GM19468 (cell line): Measurements from ENCODE around the gene TAF4B.
"Not testable (repeated sequence)": the region's sequence is repeated elsewhere in the genome, so short reads cannot be mapped to it uniquely, and the experiment has no call there.

ENCODE experiments used
- ATAC-seq: cut with Tn5 transposase; IDR thresholded peaks from one replicate; pipeline ENCODE4 v1.9.1; 2021; ENCODE audit warnings: mild to moderate bottlenecking, moderate library complexity, moderate number of reproducible peaks; ENCODE audit not compliant: unreplicated experiment; ENCODE audit errors: extremely low read depth

Gene TAF4B

DNA sequence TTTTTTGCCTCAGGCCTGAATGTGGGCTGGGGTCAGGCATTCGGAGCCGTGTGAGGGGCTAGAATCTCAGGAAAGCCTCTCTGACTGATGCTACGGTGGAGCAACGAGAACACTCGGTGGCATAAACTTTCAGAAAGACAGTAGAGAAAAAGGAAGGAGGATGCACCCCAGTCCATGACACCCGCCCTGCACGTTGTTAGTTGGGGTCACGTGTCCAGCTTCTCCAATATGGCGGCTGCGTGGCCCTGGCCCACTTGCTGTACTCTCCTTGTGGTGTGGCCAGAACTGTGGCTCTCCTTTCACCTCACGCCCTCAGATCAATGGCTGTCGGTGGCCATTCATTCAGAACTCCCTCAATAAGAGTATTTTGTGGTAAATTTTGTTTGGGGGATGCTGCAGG is 190.9 kb downstream of the TAF4B start:
- ATAC-seq = no peak

DNA sequence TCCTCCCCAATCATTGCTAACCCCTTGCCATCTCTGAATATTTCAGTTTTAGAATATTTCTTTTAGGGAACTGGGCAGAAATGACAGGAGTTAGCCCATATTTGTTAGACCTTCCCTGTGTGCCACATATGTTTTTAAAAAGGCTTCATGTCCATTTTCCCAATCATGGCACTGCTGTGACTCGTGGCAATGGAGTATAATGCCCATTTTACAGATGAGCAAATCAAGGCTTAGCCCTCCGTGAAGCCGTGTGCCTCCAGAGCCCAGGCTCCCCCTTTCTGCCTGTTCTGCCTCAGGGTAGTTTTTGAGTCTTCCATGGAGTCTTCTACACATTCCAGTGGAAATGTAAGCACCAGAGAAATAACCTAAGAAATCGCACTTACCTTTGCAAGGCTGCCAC is 192.0 kb downstream of the TAF4B start:
- no peak for ATAC-seq

DNA sequence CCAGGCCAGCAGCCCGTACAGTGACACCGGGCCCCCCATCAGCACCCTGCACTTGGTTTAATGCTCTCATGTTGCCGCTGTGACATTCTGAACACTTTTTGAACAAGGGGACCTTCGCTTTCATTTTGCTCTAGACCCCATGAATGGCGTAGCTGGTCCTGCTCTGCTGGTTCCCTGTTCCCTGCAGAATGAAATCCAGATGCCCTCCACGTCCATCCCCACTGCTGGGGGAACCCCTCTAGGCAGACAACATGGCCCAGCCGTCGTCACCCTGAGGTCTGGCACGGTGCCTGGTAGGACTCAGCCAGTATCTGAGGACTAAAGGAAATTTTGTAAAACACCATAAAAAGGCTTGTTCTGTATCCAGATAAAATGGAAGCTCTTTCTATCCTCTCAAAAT is 193.5 kb downstream of the TAF4B start:
- no peak for ATAC-seq

DNA sequence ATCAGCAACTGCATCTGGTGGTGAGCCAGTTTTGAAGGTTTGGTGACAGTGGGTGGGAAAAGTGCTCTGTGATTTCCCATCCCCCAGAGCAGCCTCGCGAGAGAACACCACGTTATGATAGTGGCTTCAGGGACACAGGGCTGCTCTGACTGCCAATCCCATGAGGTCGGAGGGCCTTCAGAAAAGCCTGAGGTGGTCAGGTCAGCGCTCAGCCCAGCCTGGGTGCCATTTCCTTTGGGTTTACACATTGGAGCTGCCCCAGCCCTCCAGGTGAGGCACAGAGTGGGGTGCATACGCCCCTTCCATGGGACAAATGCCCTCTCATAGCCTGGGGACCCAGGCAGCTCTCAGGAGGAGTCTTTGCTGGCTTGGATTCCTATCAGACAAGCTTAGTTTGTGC is 195.3 kb downstream of the TAF4B start:
- no peak for ATAC-seq

DNA sequence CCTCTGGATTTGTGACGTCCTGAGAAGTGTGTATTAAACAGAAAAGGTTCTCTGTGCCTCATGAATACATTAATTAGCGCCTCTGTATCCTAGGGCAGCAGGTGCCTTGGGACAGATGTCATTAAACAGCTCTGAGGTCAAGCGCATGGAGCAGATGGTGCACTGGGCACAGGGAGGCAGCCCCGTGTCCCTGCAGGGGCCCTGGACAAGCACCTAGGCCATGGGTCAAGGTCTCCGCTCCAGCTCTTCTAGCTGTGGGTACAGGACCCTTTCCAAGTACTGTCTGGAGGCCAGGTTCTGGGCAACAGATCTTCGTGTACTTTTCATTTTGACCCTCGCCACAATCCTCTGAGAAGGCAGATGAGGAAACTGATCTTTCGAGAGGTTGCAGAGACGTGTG is 195.7 kb downstream of the TAF4B start:
- ATAC-seq = no peak

DNA sequence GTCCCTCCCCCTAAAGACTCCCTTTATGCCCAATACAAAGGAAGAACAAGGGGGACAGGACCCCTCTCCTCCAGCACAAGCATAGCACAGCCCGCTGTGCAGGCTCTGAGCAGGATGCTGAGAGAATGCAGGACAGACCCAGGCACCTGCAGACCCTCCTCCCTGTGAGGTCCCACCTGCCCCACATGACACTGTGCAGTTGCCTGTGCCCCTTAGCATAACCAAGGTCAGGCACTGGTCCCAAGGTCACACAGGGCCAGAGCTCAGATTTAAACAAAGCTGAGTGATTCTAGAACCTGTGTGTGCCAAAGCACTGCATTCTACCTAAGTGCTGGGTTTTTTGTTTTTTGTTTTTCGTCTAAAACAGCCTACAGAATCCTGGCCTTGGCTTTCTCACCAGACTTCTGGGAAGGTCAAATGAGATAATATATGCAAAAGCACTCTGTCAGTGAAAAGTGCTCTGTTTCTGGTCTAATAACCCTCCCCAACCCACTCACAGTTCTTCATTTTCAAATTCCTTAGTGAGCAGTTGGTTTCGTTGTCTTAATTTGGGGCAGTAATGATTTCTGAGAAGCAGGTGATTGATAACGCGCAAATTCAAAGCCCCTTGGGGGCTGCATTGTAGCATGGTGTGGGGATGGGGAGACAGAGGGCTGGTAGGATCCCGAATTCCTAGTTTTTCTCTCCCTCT is 196.4 kb downstream of the TAF4B start:
- peak; percentile 35 for ATAC-seq

DNA sequence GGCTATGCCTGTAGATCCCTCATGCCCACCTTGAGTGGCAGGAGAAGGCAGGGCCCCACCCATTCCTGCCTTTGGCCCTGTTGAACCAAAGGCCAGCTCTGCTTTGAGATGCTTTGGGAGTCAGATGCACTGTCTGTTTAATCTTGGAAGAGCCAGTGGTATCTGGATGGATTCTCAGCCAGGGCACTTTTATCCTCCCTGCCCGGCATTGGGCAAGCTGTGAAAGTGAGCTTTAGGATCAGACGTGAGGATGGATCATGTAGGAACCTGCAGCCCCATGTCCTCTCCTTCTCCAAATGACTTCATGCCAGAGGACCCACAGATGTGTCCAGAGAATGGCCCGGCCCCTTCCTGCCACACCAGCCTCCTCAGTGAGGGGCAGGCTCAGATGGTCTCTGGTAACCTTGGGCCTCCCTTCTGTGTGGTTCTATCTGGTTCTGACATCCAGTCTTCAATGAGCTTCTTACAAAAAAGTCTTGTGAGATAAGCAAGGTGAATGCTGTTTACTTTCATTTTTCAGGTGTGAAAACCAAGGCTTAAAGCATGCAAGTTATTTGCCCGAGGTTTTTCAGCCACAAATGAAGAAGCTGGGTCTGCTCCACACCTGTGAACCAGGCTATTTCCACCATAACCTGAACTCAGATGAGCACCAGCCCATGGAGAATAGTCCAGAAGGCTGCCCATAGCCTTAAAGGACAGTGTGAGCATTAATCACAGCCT is 198.3 kb downstream of the TAF4B start:
- ATAC-seq = peak; percentile 20

DNA sequence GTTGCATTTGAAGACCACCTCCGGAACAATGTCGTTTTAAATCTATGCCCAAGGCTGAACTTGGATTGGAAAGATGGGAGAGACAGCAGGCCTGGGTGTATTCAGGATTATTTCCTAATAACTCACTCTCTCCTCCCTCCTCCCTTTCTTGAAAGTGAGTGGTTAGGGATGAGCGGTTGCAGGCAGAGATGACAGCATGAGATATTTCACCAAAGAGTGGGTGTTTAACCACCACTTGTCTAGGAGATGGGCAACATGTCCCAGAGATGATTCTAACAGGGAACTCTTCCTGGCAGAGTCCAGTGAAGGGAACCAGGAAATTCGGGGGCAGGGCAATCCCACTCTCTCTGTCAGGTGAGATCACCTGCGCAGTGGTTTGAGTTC is 198.9 kb downstream of the TAF4B start:
- ATAC-seq = no peak

DNA sequence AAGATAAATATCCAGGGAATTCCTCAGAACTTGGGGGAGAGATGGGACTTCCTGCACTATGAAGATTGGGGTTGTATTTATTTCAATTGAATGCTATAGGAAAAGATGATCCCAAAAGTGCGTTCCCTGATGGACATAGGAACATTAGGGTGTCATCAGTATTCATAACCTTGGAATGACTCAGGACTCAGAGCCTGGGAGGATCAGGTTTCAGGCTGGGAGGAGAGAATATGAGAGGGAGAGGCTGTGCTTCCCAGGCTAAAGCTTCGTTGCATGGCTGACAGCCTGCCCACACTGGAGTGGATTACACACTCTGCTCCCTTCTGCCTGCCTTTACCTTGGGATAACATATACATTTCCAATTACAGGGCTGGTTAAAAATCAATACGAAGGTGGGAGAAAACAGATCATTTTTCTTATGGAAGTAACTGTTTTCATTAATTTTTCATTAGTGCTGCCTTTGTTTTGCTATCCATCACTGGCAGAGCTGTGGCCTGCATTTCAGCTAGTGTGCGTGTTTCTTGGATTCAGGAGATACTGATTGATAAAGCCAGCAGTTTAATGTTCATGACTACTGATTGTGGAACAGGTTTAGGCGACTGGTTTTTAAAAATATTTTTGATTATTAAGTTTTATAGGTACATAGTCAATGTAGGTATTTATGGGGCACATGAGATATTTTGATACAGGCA is 203.4 kb downstream of the TAF4B start:
- ATAC-seq = no peak

DNA sequence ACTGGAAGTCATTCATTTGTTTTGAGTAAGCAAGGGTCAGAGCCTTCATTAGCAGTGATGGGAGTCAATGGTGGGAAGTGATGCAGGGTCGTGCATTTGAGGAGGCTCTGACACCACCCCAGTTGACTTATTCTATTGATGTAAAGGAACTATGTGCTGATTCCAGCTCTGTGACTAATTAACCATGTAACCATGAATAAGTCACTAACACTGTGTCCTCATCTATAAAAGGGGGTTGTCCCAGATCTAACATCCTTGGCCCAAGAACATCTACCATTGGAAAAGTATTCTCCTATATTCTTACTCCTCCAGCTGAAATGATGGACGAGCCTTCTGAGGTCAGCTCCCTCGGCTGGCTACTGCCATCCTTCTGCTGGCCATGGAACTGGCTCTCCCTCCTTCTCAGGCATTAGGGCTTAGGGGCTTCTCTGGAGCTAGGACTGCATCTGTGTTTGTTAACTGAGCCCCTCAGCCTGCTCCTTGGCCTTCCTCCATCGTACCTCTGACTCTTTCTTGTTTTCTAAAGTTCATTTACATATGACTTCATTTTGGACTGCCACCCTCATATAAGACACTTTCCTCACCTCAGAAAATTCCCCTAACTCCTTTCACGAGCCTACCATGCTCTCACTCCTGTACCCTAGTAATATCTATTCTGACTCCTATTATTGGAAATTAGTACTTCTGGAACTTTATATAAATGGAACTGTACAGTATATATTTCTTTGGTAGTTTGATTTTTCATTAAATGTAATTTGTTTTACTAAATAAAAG is 206.6 kb downstream of the TAF4B start:
- ATAC-seq = no peak

DNA sequence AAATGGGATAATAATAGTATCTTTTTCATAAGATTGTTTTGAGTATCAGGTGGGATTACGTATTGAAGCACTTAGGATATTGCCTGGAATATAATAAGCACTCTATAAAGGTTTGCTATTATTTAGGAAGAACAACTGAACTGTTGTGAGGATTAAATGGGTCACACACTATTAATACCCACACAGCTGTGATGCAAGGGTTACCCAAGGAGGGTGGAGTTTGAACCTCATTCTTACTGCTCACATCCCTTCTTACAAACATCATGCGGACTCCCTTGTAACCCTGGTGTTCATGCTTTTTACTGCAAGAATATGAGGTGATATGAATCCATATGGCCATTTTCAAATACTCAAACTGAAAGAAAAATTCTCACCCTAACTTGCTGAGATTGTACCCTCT is 208.6 kb downstream of the TAF4B start:
- ATAC-seq = no peak

DNA sequence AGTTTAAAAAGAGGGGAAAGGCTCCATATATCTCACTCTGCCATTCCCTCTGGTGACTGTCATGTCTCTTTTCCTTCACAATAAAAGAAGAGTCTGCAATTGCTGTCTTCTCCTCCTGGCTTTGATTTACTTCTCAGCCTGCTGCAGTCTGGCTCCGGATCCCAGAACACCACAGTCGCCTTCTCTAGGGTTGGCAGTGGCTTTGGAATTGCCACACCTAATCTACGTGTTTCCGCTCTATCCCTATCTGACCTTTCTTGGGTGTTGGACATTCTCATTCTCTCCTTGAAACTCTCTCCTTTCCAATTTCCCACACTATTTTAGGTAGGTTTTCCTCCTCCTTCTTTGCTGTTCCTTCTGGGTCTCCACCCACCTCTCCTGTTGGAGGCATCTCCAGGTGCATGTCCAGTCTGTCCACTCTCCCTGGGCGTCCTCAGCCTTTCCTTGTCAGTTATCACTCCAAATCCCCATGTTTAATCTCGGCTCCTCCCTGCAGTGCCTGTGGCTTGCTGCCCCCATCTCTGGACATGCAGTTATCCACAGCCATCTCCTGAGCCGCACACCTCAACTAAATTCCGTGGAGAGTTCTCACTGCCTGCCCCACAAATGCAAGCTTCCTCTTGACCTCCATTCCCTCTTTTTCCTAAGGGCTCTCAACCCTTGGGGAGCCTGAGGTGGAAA is 209.3 kb downstream of the TAF4B start:
- ATAC-seq = no peak

DNA sequence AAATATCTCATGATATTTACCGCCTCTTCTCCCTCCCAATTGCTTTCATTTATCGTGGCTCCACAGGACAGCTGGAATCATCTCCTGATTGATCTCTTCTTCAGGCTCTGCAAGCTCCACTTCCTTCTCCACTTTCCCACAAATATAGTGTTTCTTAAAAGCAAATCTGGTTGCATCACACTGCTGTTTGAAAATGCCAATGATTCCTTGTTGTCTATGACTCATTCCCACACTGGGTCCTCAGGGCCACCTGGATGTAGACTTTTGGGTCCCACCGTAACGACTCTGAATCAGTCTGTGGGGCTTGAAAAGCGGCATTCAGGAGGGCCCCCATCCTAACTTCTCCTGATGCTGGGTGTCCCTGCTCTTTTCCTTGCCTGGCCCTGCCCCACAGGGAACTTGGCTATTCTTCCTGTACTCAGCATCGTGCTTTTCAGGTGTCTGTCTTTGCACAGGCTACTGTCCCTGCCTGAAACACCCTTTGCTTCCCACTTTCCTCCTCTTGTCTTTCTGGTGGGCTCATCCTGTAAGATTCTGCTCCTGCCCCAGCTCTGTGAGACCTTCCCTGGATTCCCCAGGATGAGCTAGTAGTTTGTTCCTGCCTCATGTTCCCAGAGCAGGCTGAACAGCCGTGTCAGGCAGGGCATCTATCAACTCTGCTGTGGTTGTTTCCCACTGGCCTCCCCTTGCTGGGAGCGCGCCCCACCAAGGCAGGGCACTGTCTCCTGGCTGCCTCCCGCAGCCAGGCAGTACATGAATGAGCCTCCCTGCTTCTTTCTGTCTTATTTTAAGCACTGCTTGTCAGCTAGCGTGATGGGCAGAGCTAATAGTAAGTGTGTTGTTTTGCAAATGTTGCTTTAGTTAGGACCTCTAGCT is 210.2 kb downstream of the TAF4B start:
- no peak for ATAC-seq

DNA sequence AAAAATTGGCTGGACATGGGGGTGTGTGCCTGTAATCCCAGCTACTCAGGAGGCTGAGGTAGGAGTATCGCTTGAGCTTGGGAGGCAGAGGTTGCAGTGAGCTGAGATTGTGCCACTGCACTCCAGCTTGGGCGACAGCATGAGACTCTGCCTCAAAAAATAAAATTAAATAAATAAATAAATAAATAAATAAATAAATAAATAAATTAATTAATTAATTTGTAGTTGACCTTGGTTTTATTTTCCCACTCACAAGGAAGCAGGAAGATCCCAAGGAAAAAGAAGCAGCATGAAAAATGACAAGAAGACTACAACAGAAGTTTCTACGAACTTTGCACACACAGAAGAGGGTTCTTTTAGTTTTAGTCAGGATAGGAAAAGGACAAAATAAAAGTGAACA is 211.4 kb downstream of the TAF4B start:
- not testable (repeated sequence) for ATAC-seq

DNA sequence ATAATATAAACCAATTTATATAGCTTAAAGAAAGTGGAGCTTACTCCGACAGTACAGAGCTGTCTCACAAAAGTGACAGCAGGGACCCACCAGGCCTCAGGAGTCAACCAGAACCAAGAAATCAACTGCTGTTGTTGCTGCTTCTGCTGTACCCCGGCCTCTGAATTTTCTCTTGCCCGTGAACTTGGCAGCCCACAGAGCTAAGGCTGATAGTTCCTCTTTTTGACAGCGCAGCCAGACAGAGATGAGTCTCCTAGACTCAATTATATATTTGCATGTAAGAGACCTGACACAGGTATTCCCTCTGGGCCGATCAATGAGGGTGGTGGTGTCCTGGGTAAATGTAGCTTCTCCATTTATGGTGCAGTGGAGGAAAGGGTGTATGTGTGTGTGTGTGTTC is 212.7 kb downstream of the TAF4B start:
- peak; percentile 95 for ATAC-seq

DNA sequence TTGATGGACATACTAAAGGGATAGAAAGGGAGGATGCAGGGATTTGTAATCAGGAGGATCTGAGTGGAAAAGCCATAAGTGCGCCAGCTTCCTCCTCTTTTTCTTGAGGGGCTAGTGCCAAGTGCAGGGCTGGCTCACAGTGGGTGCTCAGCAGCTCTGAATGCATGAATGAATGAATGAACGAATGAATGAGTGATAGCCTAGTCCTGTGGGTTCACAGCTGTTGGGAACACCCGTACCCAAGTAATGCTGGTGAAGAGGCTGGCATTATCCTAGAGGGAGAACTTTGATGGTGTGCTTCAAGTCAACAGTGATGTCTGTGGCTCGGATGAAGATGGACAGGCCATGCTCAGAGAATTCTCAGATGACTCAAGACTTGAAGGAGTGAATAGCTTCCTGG is 213.3 kb downstream of the TAF4B start:
- no peak for ATAC-seq

DNA sequence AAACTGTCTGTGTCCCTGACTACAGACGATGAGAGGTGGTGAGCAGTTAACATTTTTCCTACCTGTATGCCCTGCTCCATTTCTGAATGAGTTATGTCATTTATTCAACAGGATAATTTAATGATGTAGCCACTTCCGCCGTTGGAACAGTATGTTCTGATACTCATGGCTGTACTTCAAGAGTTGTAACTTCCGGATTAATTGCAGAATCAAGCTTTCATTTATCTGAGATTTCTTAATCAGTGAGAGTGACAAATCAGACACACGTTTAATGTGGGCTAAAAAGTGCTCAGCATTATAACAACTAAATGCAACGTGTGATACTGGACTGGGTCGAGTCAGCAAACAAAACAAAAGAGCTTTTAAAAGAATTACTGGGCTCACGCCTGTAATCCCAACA is 214.4 kb downstream of the TAF4B start:
- no peak for ATAC-seq
